A172 (cell line): ENCODE data around the gene DCUN1D2. TPM values are rescaled to one million over a fixed set of nuclear protein-coding genes. Genes with fewer than 3 reads are reported as not detected.

ENCODE experiments used
- DNase-seq: peaks from one replicate; pipeline ENCODE4 v3.0.0-alpha.2; 2015; ENCODE audit warnings: low spot score
- total RNA-seq: library from RNA; depleted of rRNA; stranded (reverse); fragments of >200 nt; shearing (Covaris generic); gene quantifications from 2 replicates; pipeline ENCODE4 v1.2.3, GENCODE V29; 2014

Gene DCUN1D2
- total RNA-seq, 1 experiment from 2014 or later: 18.6 TPM

- no peak for DNase-seq
Measured at GRCh38 chr13:113423520-113424163, 66.9 kb downstream of the DCUN1D2 start.

GRCh38 chr13:113422807-113423519 is 67.5 kb downstream of the DCUN1D2 start:
- DNase-seq: no peak

GRCh38 chr13:113421673-113422270 is 68.7 kb downstream of the DCUN1D2 start:
- DNase-seq: no peak

- DNase-seq: no peak
Measured at GRCh38 chr13:113420833-113421600, 69.5 kb downstream of the DCUN1D2 start.

GRCh38 chr13:113420232-113420631 is 70.3 kb downstream of the DCUN1D2 start:
- DNase-seq: no peak

- DNase-seq: no peak
Measured at GRCh38 chr13:113419531-113420193, 70.8 kb downstream of the DCUN1D2 start.

- no peak for DNase-seq
Measured at GRCh38 chr13:113418722-113419049, 71.8 kb downstream of the DCUN1D2 start.

GRCh38 chr13:113417836-113418721 is 72.4 kb downstream of the DCUN1D2 start:
- no peak for DNase-seq

GRCh38 chr13:113417008-113417751 is 73.3 kb downstream of the DCUN1D2 start:
- no peak for DNase-seq

GRCh38 chr13:113415825-113416224 is 74.7 kb downstream of the DCUN1D2 start:
- no peak for DNase-seq

GRCh38 chr13:113415032-113415431 is 75.5 kb downstream of the DCUN1D2 start:
- DNase-seq: no peak

- DNase-seq: no peak
Measured at GRCh38 chr13:113414335-113414734, 76.2 kb downstream of the DCUN1D2 start.

- no peak for DNase-seq
Measured at GRCh38 chr13:113413898-113414282, 76.6 kb downstream of the DCUN1D2 start.

GRCh38 chr13:113413178-113413897 is 77.2 kb downstream of the DCUN1D2 start:
- DNase-seq: peak; percentile 66

- DNase-seq: no peak
Measured at GRCh38 chr13:113412440-113412839, 78.1 kb downstream of the DCUN1D2 start.

- peak; percentile 97 for DNase-seq
Measured at GRCh38 chr13:113411216-113412023, 79.1 kb downstream of the DCUN1D2 start.

GRCh38 chr13:113410472-113411201 is 79.9 kb downstream of the DCUN1D2 start:
- peak; percentile 94 for DNase-seq

- no peak for DNase-seq
Measured at GRCh38 chr13:113408562-113408961, 81.9 kb downstream of the DCUN1D2 start.
